IMR-90 (cell line): ENCODE data around the gene SRPX2. TPM values are rescaled to one million over a fixed set of nuclear protein-coding genes. Genes with fewer than 3 reads are reported as not detected.

ENCODE experiments used
- ATAC-seq: fragments of 200-7000 bp; cut with Tn5 transposase; 2 replicates; pipeline ENCODE4 v1.9.1; 2020; ENCODE audit warnings: low read depth, mild to moderate bottlenecking, moderate library complexity
- BruUV-seq: library from RNA; stranded (reverse); fragments of 400-500 nt; replicated peaks from 2 replicates; lab custom pipeline; 2021; lab: Mats Ljungman, UMichigan
- CTCF ChIA-PET: fragments of 300-600 bp; formaldehyde crosslinking; extraction: SDS; loops from one replicate; lab custom pipeline; 2021; ENCODE audit warnings: antibody characterized with exemption; lab: Yijun Ruan, JAX
- POLR2A ChIA-PET: fragments of 300-600 bp; sonication (Branson Sonifier 250); formaldehyde crosslinking; loops from one replicate; lab custom pipeline; 2022; ENCODE audit warnings: antibody characterized with exemption; ENCODE audit not compliant: unreplicated experiment; lab: Charles Lee
- DNase-seq: peaks from one replicate; pipeline ENCODE4 v3.0.0; 2013
- H2AFZ ChIP-seq: replicated peaks from 2 replicates; pipeline ENCODE3; 2013; ENCODE audit warnings: low read length, mild to moderate bottlenecking; ENCODE audit not compliant: poor library complexity
- H2AK5ac ChIP-seq: 2 replicates; pipeline ENCODE4 v1.6.1; 2013; ENCODE audit warnings: low read depth, low read length, inconsistent platforms
- H2AK9ac ChIP-seq: replicated peaks from 2 replicates; pipeline ENCODE3; 2013; ENCODE audit warnings: mild to moderate bottlenecking, low read depth, low read length, moderate library complexity; ENCODE audit not compliant: poor library complexity
- H2BK120ac ChIP-seq: 2 replicates; pipeline ENCODE4 v1.6.1; 2013; ENCODE audit warnings: low read depth, low read length, inconsistent platforms
- H2BK15ac ChIP-seq: 3 replicates; pipeline ENCODE4 v1.6.1; 2013; ENCODE audit warnings: low read depth, low read length, inconsistent platforms
- H2BK20ac ChIP-seq: 2 replicates; pipeline ENCODE4 v1.6.1; 2013; ENCODE audit warnings: low read depth, mild to moderate bottlenecking, inconsistent platforms, low read length, moderate library complexity
- H2BK5ac ChIP-seq: 2 replicates; pipeline ENCODE4 v1.6.1; 2013; ENCODE audit warnings: mild to moderate bottlenecking, low read depth, low read length, inconsistent platforms; ENCODE audit not compliant: poor library complexity, severe bottlenecking
- H3K14ac ChIP-seq: replicated peaks from 2 replicates; pipeline ENCODE4 v1.6.1; 2013; ENCODE audit warnings: low read depth, low read length, inconsistent platforms
- H3K18ac ChIP-seq: 2 replicates; pipeline ENCODE4 v1.6.1; 2013; ENCODE audit warnings: low read depth, low read length, control low read depth
- H3K23ac ChIP-seq: 2 replicates; pipeline ENCODE4 v1.6.1; 2013; ENCODE audit warnings: low read depth, low read length, inconsistent platforms
- H3K27ac ChIP-seq: 2 replicates; pipeline ENCODE4 v1.5.1; 2013; ENCODE audit warnings: mild to moderate bottlenecking, control low read depth, low read length; ENCODE audit not compliant: insufficient read depth
- H3K27me3 ChIP-seq: 2 replicates; pipeline ENCODE4 v1.6.1; 2013; ENCODE audit warnings: low read length; ENCODE audit not compliant: control insufficient read depth, insufficient read depth
- H3K36me3 ChIP-seq: 2 replicates; pipeline ENCODE4 v1.6.1; 2013; ENCODE audit warnings: low read length, mixed read lengths; ENCODE audit not compliant: control insufficient read depth, insufficient read depth
- H3K4ac ChIP-seq: 2 replicates; pipeline ENCODE4 v1.6.1; 2013; ENCODE audit warnings: low read depth, low read length, inconsistent platforms
- H3K4me1 ChIP-seq: 2 replicates; pipeline ENCODE4 v1.6.1; 2013; ENCODE audit warnings: low read length, mixed read lengths; ENCODE audit not compliant: control insufficient read depth, insufficient read depth
- H3K4me2 ChIP-seq: 2 replicates; pipeline ENCODE4 v1.6.1; 2013; ENCODE audit warnings: low read depth, mild to moderate bottlenecking, control low read depth, low read length, moderate library complexity
- H3K4me3 ChIP-seq: 2 replicates; pipeline ENCODE4 v1.5.1; 2013; ENCODE audit warnings: low read depth, mild to moderate bottlenecking, control low read depth, low read length, moderate library complexity; ENCODE audit not compliant: insufficient read depth
- H3K56ac ChIP-seq: 2 replicates; pipeline ENCODE4 v1.6.1; 2013; ENCODE audit warnings: low read length, inconsistent platforms; ENCODE audit not compliant: insufficient read depth; ENCODE audit errors: extremely low read depth
- H3K79me1 ChIP-seq, 2 experiments: 2 replicates each; pipeline ENCODE4 v1.6.1; 2013; ENCODE audit warnings: low read length in 2 of 2, inconsistent platforms in 1 of 2, low read depth in 1 of 2
- H3K9ac ChIP-seq: 2 replicates; pipeline ENCODE4 v1.6.1; 2013; ENCODE audit warnings: low read depth, low read length, control low read depth
- H3K9me1 ChIP-seq: 2 replicates; pipeline ENCODE4 v1.6.1; 2013; ENCODE audit warnings: low read length, inconsistent platforms; ENCODE audit not compliant: insufficient read depth
- H3K9me3 ChIP-seq: 2 replicates; pipeline ENCODE4 v1.6.1; 2013; ENCODE audit warnings: low read length; ENCODE audit not compliant: control insufficient read depth, insufficient read depth
- H4K20me1 ChIP-seq: 2 replicates; pipeline ENCODE4 v1.6.1; 2013; ENCODE audit warnings: low read length, inconsistent platforms; ENCODE audit not compliant: insufficient read depth
- H4K5ac ChIP-seq: 2 replicates; pipeline ENCODE4 v1.6.1; 2013; ENCODE audit warnings: mild to moderate bottlenecking, low read depth, low read length, control low read depth
- H4K8ac ChIP-seq, 2 experiments: 2 replicates each; pipeline ENCODE4 v1.6.1; 2013; ENCODE audit warnings: low read depth in 2 of 2, low read length in 2 of 2, control low read depth in 1 of 2, inconsistent platforms in 1 of 2
- H4K91ac ChIP-seq: 2 replicates; pipeline ENCODE4 v1.6.1; 2013; ENCODE audit warnings: low read depth, low read length, inconsistent platforms; ENCODE audit not compliant: insufficient read depth
- CHD1 ChIP-seq: IDR thresholded peaks from 2 replicates; pipeline ENCODE4 v1.6.1; 2012; ENCODE audit warnings: low read depth, low read length, improper control_type of control experiment
- MAFK ChIP-seq: IDR thresholded peaks from 2 replicates; pipeline ENCODE4 v1.6.1; 2012; ENCODE audit warnings: low read depth, low read length, improper control_type of control experiment
- RAD21 ChIP-seq: IDR thresholded peaks from 2 replicates; pipeline ENCODE4 v1.6.1; 2012; ENCODE audit warnings: low read length, improper control_type of control experiment
- WGBS, 2 experiments: methylation state at CpG; one replicate each; pipeline versions ENCODE4 v1.1.5 to v1.1.7; 2013; ENCODE audit warnings: missing lambda C conversion rate in 2 of 2; ENCODE audit not compliant: insufficient read length in 1 of 2; ENCODE audit errors: extremely low coverage in 2 of 2; 5-methylcytosine and 5-hydroxymethylcytosine counted together
- dilution Hi-C: fragments of 300-500 bp; cut with HindIII; formaldehyde crosslinking; loops from one replicate; pipeline ENCODE4 v1.14.3; 2018; ENCODE audit warnings: low sequenced_read_pairs; ENCODE audit not compliant: unreplicated experiment
- in situ Hi-C: fragments of 300-500 bp; cut with MboI; formaldehyde crosslinking; loops from 3 replicates; pipeline ENCODE4 v1.14.3; 2019; ENCODE audit warnings: low sequenced_read_pairs, inconsistent platforms, mixed read lengths
- intact Hi-C: fragments of 100-400 bp; cut with micrococcal nuclease; formaldehyde crosslinking; loops from 2 replicates; pipeline ENCODE4 v1.10.0; 2022
- polyA plus RNA-seq, 3 experiments: library from polyadenylated mRNA; depleted of rRNA; stranded (reverse); fragments of >200 nt; gene quantifications; 2 replicates each; pipeline ENCODE4 v1.2.3, GENCODE V29; 2012; ENCODE audit warnings: low replicate concordance in 1 of 3
- total RNA-seq: library from RNA; depleted of rRNA; stranded (reverse); fragments of >200 nt; gene quantifications from 2 replicates; pipeline ENCODE4 v1.2.3, GENCODE V29; 2012

The SRPX2 gene
- total and polyA plus RNA-seq, 2 of the 4 experiments (the other 2 are of a cell fraction), result 20.6 to 43.1 TPM

DNA sequence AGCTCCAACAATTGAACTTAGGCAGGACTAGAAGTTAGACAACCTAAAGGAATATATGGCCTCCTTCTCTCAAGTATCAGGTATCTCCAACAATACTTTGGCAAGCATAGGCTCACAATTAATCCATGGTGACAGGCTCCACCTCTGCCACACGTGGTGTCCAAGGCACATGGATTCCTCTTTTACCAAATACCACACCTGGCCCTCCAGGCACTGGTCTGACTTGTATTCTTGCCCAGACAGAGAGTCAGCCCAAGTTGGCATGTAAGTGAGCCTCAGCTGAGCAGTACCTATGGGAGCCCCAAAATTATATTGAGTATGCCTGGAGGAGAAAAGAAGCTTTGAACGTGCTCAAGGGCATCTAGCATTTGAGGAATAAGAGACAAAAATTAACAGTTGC, 19.6 kb downstream of the SRPX2 start:
- H2AFZ ChIP-seq, result no peak overlapping the region
- no peak overlapping the region for H3K18ac ChIP-seq
- no peak overlapping the region for H3K23ac ChIP-seq
- ATAC-seq, result no peak
- H3K56ac ChIP-seq, result no peak overlapping the region
- dilution Hi-C loops, result no loop called here
- H4K20me1 ChIP-seq, result no peaks in the 10 kb centered on the region
- no peak overlapping the region for H3K4me3 ChIP-seq
- intact Hi-C loops, result no loop called here
- peaks cover 16% of the 10 kb centered on the region for H3K36me3 ChIP-seq
- no peaks in the 10 kb centered on the region for H3K79me1 ChIP-seq
- no peak overlapping the region for H4K8ac ChIP-seq
- H3K9me1 ChIP-seq, result peaks cover 3% of the 10 kb centered on the region; the same call in 1 of the 2 replicates
- H2AK9ac ChIP-seq, result no peak overlapping the region
- no peak overlapping the region for H3K9ac ChIP-seq
- CTCF ChIA-PET, result interaction anchor here (1.5 kb wide), 1 partner anchor 9 kb away, joined by 4 read pairs; no protein-coding TSS in a partner anchor
- no peak overlapping the region for H4K5ac ChIP-seq
- DNase-seq, result no peak
- TF ChIP-seq MAFK, result no peak
- TF ChIP-seq CHD1, result no peak
- TF ChIP-seq RAD21, result no peak
- H3K9me3 ChIP-seq, result no peaks in the 10 kb centered on the region
- POLR2A ChIA-PET, result no interaction called here
- H3K4me2 ChIP-seq, result no peak overlapping the region
- no peaks in the 10 kb centered on the region; the same call in 1 of the 2 replicates for H3K27me3 ChIP-seq
- H2BK5ac ChIP-seq, result no peak overlapping the region
- no peak overlapping the region for H4K91ac ChIP-seq
- no peak overlapping the region for H2BK20ac ChIP-seq
- H3K4ac ChIP-seq, result no peak overlapping the region
- H3K14ac ChIP-seq, result no peak overlapping the region
- no peak overlapping the region for H2BK15ac ChIP-seq
- no peak overlapping the region for H2AK5ac ChIP-seq
- H3K27ac ChIP-seq, result no peak overlapping the region
- no peak overlapping the region for H2BK120ac ChIP-seq
- peaks cover 4% of the 10 kb centered on the region for H3K4me1 ChIP-seq
- no CpG with 5 or more reads among the region's 2 CpGs for WGBS, 2 experiments
- in situ Hi-C loops, result no loop called here
- BruUV-seq, result no TSS peak
